ENCODE data around the gene ZNF790. TPM values are rescaled to one million over a fixed set of nuclear protein-coding genes. Genes with fewer than 3 reads are reported as not detected.

ZNF790 gene
- total and polyA plus RNA-seq, 7 donors: 1.4 to 7.5 (median 4.0) TPM

DNA sequence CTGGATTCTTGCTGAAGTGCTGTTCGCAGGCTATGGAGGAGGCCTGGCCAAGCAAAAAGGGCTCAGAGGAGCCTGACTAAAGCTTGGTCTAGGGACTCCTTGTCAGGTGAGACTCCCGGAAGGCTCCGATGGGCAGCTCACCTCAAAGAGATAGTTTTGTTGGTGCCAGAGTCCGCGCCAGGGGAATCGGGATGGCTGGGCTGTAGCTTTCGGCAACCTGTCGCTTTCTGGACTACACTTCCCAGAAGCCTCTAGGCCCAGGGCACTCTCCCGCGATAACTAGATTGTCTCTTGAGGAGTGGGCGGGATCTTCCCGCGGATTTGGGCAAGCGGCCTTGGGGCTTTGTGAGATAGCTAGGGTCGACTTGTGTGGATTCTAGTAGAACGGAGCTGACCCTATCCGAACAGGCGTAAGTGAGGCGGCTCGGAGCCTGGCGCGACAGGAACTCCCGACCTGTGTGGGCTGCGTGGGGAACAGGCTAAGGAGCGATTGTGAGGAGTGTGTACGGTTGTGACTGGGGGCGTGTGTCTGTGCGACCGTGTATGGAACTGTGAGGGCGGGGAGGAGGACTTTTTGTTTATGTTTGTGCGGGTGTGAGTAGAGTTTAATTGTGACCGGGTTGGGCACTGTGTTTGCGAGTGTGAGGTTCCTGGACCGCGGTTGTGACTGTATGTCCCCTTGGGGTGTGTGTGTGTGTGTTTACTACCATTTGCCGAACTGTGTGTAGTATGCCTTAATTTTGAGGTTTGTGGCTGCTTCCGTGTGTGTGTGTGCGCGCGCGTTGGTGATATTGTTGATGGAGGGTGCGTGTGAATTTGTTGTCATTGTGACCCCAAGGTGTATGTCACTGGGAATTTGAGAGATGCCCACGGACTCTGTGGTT, 12.6 kb upstream of the ZNF790 start, which contains the start of gene ZNF345:
TSS of gene ZNF345 (plus strand) at position 318 of the 884 bp plus-strand sequence. CDS start 25,955 bp downstream, outside the sequence.
- TF ChIP-seq, protein P1, sequence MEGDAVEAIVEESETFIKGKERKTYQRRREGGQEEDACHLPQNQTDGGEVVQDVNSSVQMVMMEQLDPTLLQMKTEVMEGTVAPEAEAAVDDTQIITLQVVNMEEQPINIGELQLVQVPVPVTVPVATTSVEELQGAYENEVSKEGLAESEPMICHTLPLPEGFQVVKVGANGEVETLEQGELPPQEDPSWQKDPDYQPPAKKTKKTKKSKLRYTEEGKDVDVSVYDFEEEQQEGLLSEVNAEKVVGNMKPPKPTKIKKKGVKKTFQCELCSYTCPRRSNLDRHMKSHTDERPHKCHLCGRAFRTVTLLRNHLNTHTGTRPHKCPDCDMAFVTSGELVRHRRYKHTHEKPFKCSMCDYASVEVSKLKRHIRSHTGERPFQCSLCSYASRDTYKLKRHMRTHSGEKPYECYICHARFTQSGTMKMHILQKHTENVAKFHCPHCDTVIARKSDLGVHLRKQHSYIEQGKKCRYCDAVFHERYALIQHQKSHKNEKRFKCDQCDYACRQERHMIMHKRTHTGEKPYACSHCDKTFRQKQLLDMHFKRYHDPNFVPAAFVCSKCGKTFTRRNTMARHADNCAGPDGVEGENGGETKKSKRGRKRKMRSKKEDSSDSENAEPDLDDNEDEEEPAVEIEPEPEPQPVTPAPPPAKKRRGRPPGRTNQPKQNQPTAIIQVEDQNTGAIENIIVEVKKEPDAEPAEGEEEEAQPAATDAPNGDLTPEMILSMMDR (IDR thresholded peaks at IDR 0.05): no peak
- Histone ChIP-seq H3K36me3 (ENCODE audit: insufficient read depth in 1 of 2, low read depth in 1 of 2) (peaks cover 0 to 20% of the 10 kb centered on the region in 2 donors), H3K9me3 (peaks cover 38% of the 10 kb centered on the region), H3K4me3 (peak within 1 kb of the TSS; percentile 99), H3K27ac (peak within 1 kb of the TSS; percentile 93), H3K27me3 (ENCODE audit: insufficient read depth in 3 of 3, low read length in 2 of 3) (no peaks in the 10 kb centered on the region), H3K4me1 (peaks cover 13% of the 10 kb centered on the region)
- intact Hi-C loops (cut with DNase I): loop anchor here (1.0 to 10.0 kb wide), 3 partner anchors 12 to 166 kb away; partner anchors contain the start of genes ZNF568 (in 2 of the 2), ZNF829 (in 2 of the 2), ZNF567 (in 1 of the 2) and ZNF790 (in 1 of the 2)
- DNase-seq: peak; percentile 91 to 94
- ATAC-seq: peak; percentile 97 to 98 (median 98)
- 0% methylated on average over 43 of the region's 43 CpGs for WGBS, 3 donors

DNA sequence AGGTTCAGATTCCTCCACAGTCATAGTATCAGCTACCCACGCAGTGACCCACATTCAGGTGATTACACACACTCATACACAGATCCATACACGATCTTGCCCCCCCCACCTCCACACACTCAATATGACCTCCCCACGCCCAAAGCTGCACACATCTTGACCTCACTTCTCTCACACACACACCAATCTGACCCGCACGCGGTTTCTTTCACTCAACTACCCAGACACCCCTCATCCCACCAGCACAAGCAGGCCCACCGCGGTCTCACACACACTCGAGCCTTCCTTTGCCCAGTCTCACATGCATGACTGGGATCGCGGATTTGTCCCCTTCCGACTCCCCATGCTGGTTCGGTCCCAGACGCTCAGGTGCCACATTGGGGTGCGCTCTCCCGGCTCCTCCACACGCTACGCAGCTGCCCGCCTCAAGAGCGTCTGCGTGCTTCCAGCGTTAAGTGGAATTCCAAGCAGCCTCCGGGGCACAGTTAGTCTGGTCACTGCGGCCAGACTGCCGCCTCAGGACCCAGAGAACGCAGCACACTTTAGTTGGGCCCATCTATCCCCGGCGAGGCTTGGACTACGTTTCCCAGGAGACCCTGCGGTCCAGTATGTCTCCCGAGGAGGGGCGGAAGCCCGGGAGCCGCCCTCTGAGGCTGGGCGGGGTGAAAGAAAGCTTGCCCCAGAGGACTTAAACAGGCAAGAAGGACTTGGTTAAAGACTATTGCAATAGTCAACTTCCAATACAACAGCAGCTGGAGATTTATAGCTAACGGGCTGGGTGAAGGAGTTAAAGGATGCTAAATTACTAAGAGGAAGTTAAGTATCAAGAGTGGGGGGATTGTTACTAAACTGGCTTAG, 11.7 kb upstream of the ZNF790 start:
- DNase-seq: peak; percentile 92 to 95
- Histone ChIP-seq H3K9me3 (peaks cover 34% of the 10 kb centered on the region), H3K4me1 (peaks cover 13% of the 10 kb centered on the region), H3K27me3 (ENCODE audit: insufficient read depth in 3 of 3, low read length in 2 of 3) (no peaks in the 10 kb centered on the region), H3K27ac (peak overlapping the region; percentile 93), H3K4me3 (peak overlapping the region; percentile 99), H3K36me3 (ENCODE audit: insufficient read depth in 1 of 2, low read depth in 1 of 2) (peaks cover 0 to 18% of the 10 kb centered on the region in 2 donors)
- TF ChIP-seq, protein P1 (IDR thresholded peaks at IDR 0.05): no peak
- intact Hi-C loops (cut with DNase I): loop anchor here (1.0 to 10.0 kb wide), 3 partner anchors 12 to 165 kb away; partner anchors contain the start of genes ZNF568 (in 2 of the 2), ZNF829 (in 2 of the 2), ZNF567 (in 1 of the 2) and ZNF790 (in 1 of the 2)
- peak; percentile 98 for ATAC-seq
- 0 to 1% (median 1%) methylated on average over 36 of the region's 36 CpGs for WGBS, 3 donors

DNA sequence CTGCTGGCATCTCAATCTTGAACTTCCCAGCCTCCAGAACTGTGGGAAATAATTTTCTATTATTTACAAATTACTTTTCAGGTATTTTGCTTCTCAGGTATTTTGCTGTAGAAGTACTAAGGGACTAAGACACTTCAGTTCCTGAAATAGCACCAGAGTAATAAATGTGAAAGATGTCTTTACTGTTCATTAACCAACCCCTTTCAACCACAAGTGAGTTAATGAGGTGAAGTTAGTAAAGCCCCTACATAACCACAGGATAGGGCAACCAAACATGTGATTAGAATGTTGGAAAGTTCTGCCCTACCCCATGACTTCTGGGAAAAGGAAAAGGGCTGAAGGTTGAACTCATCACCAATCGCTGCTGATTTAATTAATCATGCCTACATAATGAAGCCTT, 9.8 kb upstream of the ZNF790 start:
- ATAC-seq: no peak
- Histone ChIP-seq H3K9me3 (peaks cover 33% of the 10 kb centered on the region), H3K27ac (no peak overlapping the region), H3K27me3 (ENCODE audit: insufficient read depth in 3 of 3, low read length in 2 of 3) (no peaks in the 10 kb centered on the region), H3K4me1 (peaks cover 13% of the 10 kb centered on the region), H3K4me3 (no peak overlapping the region), H3K36me3 (ENCODE audit: insufficient read depth in 1 of 2, low read depth in 1 of 2) (peaks cover 0 to 9% of the 10 kb centered on the region in 2 donors)
- WGBS, 3 donors: 88 to 93% (median 90%) methylated on average over 1 of the region's 1 CpG
- TF ChIP-seq, protein P1 (IDR thresholded peaks at IDR 0.05): no peak
- no peak for DNase-seq
- intact Hi-C loops (cut with DNase I): no loop called here

DNA sequence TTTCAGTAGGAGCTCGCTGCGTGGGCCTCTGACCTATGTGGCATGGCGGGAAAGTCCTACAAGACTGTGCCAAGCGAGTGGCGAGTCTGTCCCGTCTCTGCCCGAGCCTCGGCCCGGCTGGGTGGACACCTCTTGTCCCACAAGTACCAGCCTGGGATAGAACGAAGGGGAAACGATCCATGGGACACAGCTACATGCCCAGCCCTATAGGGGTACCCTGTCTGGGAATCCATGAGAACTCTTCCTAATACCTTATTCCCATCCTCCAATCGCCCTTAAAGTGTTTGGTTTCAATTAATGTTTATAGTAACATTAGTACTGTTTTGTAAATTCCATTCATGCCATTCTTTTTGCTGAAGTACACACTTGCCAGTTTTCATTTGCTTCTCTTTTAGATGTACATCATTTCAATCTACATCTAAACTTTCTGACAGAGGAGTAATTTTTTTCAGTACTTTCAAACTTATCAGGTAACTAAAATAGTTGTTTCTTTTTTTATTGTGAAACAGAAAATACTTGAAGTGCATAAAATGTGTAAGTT, 667 bp upstream of the ZNF790 start:
- peak overlapping the region; percentile 94 for H3K4me3 ChIP-seq
- H3K27me3 ChIP-seq (ENCODE audit: insufficient read depth in 3 of 3, low read length in 2 of 3): no peaks in the 10 kb centered on the region
- 1 to 4% (median 2%) methylated on average over 12 of the region's 12 CpGs for WGBS, 3 donors
- no peak for DNase-seq
- peak in 2 of 4 donors; percentile 7 to 19 for ATAC-seq
- peaks cover 58% of the 10 kb centered on the region for H3K9me3 ChIP-seq
- H3K36me3 ChIP-seq (ENCODE audit: insufficient read depth in 1 of 2, low read depth in 1 of 2): peaks cover 8 to 22% of the 10 kb centered on the region in 2 donors
- no peaks in the 10 kb centered on the region for H3K4me1 ChIP-seq
- intact Hi-C loops (cut with DNase I): loop anchor here in 1 of 2 donors (1.0 to 5.0 kb wide), 3 partner anchors 11 to 78 kb away; partner anchors contain the start of genes ZNF345, ZNF568 and ZNF829
- TF ChIP-seq, protein P1 (IDR thresholded peaks at IDR 0.05): no peak
- H3K27ac ChIP-seq: peak overlapping the region; percentile 86
